Left hindlimb (tissue), 1 donor: ENCODE results near the gene PREX1.

ENCODE experiments used
- DNase-seq: peaks from one replicate; pipeline ENCODE4 v3.0.0-alpha.2; 2018

Gene PREX1

DNA sequence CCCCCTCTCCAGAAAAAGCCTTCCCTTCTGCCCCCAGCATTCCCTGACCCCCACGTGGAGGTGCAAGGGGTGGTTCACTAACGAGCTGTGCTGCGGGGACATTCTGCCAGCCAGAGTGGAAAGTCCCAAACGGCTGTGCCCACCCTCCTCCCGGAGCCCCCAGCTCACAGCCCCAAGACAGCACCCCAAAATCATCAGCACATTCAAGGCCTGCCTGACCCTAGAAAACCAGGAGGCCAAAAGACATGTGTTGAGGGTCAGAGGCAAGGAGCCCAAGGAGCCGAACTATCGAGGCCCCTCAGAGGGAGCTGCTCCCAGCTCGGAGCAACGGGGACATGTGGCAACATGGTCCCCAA is 197.9 kb downstream of the PREX1 start:
- no peak for DNase-seq

DNA sequence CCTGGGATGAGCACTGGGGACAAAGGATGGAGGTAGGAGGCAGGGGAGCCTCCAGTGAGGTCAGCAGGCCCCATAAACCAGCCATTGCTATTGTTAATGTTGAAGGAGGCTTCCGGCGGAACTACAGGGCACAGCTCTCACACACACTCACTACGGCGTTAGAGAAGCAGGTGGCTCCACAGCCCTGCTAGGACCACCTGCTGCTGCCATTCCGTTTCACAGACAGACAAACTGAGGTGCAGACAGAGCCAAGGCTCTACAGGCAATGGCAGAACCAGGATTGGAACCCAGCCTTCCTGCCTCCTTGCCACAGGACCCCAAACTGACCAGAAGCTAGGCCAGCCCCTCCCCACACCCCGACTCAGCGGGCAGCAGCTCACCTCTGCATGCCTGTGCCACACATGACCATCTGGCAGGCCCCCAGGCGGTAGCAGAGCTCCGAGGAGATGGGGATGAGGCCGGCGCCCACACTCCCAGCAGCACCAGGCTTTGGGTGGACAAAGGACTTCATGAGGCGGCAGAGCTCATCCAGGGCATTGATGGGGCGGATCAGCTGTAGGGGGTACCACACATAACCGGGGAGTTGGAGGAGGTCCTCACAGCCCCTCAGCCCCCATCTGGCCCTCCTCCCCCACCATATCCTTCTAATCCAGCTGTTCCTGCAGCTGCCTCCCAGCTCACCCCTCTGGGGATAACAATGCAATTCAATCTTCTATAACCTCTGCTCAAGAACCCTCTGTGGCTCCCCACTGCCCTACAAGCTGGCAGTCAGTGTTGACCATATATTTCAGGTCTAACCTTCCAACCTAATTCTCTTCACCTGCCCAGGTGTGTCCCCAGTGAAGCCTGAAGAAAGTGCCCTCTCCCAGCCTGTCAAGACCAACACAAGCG is 198.5 kb downstream of the PREX1 start:
- no peak for DNase-seq

DNA sequence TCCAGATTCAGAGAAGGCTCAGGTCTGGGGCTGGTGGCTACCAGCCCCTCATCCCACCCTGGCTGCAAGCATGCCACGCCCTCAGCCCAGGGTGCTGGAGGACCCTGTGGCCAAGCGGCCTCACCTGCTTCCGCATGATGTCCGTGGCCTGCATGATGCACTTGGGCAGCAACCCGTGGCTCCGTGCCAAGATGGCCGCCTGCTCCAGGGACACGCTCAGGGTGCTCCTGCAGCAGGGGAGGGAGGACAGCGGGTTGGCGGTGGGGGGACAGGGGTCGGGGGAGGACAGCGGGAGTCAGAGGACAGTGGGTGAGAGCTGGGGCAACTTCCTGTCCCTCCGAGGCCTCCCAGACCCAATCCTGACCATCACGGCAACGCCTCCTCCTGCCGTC is 200.1 kb downstream of the PREX1 start:
- DNase-seq: no peak

GRCh38 chr20:48626938-48627736 is 200.7 kb downstream of the PREX1 start:
- no peak for DNase-seq

DNA sequence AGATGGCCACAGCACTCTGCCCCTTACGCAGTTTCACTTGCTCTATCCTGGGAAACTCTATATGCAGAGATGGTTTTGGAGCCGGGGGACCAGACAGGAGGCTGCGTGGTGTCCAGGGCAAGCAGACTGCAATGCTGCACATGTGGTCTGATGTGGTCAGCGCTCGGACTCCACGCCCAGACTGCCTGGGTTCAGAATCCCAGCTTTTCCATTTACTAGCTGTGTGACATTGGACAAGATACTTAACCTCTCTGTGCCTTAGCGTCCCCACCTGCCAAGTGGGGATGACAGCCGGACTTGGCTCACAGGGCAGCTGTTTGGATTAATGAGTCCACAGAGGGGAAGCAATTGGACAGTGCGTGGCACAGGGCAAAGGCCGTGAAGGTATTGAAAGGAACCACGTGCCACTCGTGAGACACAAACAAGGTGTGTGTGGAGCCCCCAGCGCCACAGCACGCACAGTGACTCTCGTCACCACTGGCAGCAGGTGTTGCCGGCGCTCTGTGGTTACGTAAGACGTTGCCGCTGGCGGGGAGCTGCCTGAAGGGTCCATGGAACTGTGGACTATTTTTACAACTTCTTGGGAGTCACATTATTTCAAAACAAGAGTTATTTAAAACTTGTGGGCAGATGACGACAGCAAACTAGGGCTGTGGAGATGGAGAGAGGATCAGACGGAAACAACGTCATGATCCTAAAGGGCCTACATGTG is 201.4 kb downstream of the PREX1 start:
- DNase-seq: no peak

GRCh38 chr20:48625136-48625900 is 202.5 kb downstream of the PREX1 start:
- no peak for DNase-seq

GRCh38 chr20:48624315-48625020 is 203.3 kb downstream of the PREX1 start:
- DNase-seq: no peak

- DNase-seq: no peak
Measured at GRCh38 chr20:48623906-48624265, 203.9 kb downstream of the PREX1 start.

DNA sequence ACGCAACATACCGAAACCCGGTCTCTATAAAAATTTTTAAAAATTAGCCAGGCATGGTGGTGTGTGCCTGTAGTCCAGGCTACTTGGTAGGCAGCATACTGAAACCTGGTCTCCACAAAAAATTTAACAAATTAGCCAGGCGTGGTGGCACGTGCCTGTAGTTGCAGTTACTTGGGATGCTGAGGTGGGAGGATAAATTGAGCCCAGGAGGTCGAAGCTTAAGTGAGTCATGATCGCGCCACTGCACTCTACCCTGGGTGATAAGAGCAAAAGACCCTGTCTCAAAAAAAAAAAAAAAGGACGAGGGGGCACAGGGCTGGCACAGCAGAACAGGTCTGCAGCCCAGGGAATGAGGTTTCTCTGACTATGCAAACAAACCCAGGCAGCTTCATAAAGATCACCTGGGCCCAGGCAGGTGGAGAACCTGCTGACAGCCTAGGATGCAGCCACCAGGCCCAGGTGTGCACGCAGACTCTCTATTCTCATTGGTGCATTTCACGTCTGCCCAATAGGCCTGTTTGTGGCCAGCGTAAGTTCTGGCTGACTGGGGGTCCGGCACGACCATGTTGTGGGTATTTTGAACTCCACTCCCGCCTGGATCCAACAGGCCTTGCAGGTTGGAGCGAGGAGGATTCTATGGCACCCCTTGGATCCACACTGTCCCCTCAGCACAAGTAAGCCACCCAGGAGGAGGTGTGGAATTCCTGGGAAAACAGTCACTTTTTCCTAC is 204.5 kb downstream of the PREX1 start:
- no peak for DNase-seq

DNA sequence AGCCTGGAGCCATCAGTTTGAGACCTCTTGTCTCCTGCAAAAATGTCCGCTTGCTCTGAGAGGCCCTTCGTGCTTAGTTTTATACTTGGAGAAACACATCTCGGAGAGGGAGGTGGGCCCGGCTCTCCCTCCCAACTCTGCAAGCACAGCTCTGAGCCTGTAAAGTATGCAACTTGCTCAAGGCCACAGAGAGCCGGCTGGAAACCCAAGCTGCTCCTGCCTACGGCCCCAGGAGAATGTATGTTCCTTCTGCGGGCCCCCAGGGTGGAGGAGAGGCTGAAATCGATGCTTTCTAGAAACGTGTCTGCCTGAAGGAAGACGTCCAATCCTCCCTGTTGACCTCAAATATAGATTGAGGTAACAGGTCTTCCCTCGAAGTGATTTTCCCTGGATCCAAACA is 205.4 kb downstream of the PREX1 start:
- DNase-seq: no peak

DNA sequence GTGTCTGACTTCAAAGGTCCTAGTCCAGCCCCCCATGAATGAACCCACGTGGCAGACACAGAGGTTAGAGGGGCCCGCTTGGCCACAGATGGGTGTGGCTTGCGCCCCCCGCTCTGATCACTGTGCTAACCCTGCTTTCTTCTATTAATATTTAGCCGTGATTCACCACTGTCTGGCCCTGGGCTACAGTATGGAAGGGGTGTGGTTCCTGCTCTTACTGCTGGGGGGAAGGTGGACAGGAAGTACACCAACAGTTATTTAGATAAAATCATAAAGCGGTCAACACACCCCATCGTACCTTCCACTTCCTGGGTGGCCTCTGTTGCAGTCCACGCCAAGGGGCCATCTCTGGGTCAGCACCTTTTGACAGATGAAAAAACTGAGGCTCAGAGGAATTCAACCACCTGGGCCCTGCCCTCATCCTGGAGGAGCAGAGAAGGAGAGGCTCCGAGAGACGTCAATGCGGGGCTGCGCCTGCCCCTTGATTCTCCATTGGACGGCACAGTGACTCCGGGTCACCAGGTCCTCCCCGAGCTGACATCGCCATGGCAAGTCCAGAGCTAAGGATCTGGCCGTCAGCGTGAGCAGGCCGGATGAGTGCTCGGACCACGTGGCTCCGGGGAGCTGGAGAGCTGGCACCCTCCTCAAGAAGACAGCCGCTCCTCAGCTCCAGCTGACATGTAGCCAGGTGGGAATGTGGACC is 206.3 kb downstream of the PREX1 start:
- DNase-seq: no peak

DNA sequence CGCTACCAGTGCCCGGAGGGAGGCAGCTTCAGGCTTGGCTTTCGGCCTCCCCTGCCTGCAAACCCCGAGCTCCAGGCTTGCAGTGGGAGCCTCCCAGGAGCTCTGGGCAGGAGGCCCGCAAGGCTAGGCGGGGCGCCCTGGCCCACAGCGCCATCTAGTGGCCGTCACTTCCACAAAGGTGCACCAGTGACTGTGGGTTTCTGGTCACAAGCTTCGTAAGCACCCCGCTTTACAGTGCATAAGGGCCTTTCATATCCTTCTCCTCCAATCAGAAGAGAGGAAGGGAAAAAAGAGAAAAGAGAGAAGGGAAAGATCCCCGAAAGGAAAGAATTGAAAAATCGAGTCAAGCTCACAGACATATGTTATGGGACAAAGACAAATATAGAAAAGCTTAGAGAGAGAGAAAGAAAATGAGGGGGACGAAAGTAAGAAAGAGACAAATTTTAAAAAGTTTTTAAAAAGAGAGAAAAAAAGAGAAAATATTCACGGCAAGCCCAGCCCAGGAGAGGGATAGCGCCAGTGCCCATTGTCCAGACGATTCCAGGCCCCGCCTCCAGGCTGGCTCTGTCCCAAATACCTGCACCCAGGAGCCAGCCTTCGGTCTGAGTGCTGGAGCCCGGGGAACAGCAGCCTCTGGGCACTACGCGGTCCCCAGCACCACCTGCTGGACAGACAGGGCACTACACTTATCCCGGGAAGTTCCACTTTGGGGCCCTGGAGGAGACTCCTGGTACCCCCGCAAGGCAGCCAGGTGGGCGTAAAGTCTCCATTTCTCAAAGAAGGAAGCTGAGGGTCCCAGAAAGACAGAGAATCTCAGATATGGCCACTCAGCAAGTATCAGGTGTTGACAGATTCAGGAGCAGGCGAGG is 207.1 kb downstream of the PREX1 start:
- peak; percentile 89 for DNase-seq

GRCh38 chr20:48620154-48620506 is 207.7 kb downstream of the PREX1 start:
- DNase-seq: peak; percentile 54

DNA sequence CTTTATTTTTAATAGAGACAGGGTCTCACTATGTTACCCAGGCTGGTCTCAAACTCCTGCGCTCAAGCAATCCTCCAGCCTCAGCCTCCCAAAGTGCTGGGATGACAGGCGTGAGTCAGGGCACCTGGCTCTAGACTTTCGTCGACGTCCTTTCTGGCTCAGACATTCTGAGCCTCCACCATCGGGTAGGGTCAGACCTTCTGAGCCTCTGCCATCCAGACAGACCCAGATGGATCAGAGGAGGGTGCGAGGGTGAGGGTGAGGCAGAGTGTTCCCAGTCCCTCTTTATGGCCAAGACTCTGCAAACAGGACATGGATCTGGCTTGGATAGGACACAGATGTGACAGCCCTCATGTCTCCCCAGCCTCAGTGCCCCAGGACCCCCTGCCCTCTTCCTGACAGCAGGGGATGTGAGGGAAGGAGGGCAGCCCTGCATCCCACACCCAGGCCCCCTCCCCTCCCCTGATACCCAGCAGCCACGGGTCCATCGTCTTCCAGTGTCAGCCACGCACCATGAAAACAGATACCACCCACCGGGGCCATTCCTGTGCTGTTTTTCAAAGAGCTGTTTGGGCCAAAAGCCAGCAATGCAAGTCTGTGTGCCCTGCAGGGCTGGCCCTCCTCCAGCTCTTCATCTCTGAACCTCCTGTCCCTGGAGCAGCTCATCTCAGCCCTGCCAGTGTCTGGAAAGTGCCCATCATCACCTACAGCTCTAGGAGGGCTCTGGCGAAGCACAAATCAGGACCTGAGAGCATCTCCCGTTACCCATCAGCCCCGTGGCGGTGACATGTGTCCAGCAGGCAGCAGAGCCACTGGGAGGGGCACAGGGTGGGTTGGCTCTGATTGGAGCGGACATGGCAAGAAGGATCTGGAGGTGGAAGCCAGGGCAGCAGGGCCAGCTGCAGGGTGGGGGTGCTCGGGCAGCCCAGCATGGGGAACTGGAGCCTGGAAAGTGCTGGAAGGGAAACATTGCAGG is 208.4 kb downstream of the PREX1 start:
- DNase-seq: no peak

GRCh38 chr20:48618631-48619030 is 209.2 kb downstream of the PREX1 start:
- DNase-seq: no peak

DNA sequence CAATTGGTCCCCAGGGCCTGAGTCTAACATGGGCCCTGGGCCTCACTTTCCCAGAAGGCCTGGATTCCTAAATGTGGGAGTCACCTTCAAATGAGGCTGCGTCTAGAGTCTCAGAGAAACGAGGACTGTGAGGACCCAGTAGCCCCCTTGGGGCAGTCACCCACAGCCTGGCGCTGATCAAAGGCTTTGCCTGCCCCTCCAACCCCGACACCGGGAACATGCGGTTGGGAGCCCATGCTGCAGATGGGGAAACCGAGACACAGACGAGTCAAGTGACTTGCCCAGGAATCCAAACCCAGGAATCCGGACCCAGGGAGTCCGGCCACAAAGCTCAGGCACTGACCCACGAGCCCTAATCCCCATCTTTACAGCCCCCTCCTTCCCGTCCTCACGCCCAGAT is 209.7 kb downstream of the PREX1 start:
- no peak for DNase-seq

GRCh38 chr20:48617481-48617880 is 210.3 kb downstream of the PREX1 start:
- DNase-seq: no peak

DNA sequence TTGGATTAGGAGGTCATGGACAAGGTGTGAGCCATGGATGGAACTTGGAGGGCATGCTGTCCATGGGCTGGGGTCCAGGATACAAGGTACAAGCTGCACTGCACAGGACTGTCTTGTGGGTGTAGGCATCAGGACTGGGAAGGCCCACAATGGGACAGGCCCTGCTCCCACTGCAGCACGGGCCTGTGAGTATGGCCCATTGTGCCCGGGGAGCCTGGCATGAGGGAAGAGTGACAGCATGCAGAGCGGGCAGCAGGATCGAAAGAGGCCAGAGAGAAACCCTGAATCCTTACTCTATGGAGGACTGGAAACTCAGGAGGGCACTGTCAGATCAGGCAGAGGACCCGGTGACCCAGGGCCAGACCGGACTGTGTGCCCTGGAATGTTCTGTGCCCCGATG is 211.3 kb downstream of the PREX1 start:
- no peak for DNase-seq

DNA sequence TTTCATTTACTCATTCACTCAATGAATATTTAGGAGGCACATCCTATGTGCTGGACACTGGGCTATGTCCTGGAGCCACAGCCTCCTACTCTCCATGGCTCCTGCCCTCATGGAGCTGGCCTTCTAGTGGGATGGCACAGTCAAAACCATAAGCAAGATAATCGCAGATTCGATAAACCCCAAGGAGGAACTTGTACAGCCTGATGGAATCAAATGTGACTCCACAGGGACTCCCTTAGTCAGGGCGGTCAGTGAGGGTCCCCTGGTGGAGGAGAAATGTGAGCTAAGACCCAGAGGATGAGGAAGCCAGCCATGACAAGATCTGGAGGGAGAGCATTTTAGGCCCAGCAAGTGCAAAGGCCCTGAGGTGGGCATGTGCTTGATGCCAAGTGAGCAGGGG is 211.9 kb downstream of the PREX1 start:
- DNase-seq: no peak
